SK-N-SH treated with all-trans-retinoic acid at 6 μM for 48 hours (cell line): Measurements from ENCODE around the gene SMOC2.

Experiments used
- ARNTL ChIP-seq: fragments of 450-650 bp; formaldehyde crosslinking; IDR thresholded peaks from 2 replicates; pipeline ENCODE4 v1.5.0; 2020; ENCODE audit warnings: low read depth, mild to moderate bottlenecking, moderate library complexity, borderline replicate concordance
- BACH2 ChIP-seq: fragments of 250-450 bp; sonication (Bioruptor Pico); IDR thresholded peaks from 2 replicates; pipeline ENCODE4 v1.9.0; 2021; ENCODE audit warnings: mild to moderate bottlenecking, borderline replicate concordance
- CREB5 ChIP-seq: fragments of 250-450 bp; sonication (Bioruptor Pico); IDR thresholded peaks from 2 replicates; pipeline ENCODE4 v1.5.1; 2020; ENCODE audit warnings: low read depth, mild to moderate bottlenecking, moderate library complexity
- ESRRG ChIP-seq: fragments of 250-450 bp; sonication (Bioruptor Pico); IDR thresholded peaks from 2 replicates; pipeline ENCODE4 v1.6.1; 2021; ENCODE audit warnings: mild to moderate bottlenecking
- ISL1 ChIP-seq: fragments of 250-450 bp; sonication (Bioruptor Pico); IDR thresholded peaks from 2 replicates; pipeline ENCODE4 v2.1.2; 2022; ENCODE audit warnings: mild to moderate bottlenecking, moderate library complexity
- OSR1 ChIP-seq: fragments of 250-450 bp; sonication (Bioruptor Pico); IDR thresholded peaks from 2 replicates; pipeline ENCODE4 v1.8.0; 2022; ENCODE audit warnings: moderate library complexity, mild to moderate bottlenecking, inconsistent platforms
- PATZ1 ChIP-seq: fragments of 250-450 bp; sonication (Bioruptor Pico); IDR thresholded peaks from 2 replicates; pipeline ENCODE4 v1.8.0; 2020; ENCODE audit warnings: mild to moderate bottlenecking, moderate library complexity, borderline replicate concordance
- POU6F1 ChIP-seq: fragments of 250-450 bp; sonication (Bioruptor Pico); IDR thresholded peaks from 2 replicates; pipeline ENCODE4 v1.8.0; 2021; ENCODE audit warnings: low read depth, mild to moderate bottlenecking, moderate library complexity, borderline replicate concordance
- RARB ChIP-seq: fragments of 250-450 bp; sonication (Bioruptor Pico); IDR thresholded peaks from 2 replicates; pipeline ENCODE4 v1.8.0; 2021; ENCODE audit warnings: mild to moderate bottlenecking, moderate library complexity
- SNAI2 ChIP-seq: fragments of 250-450 bp; sonication (Bioruptor Pico); IDR thresholded peaks from 2 replicates; pipeline ENCODE4 v1.5.0; 2020; ENCODE audit warnings: mild to moderate bottlenecking, moderate library complexity
- TOX ChIP-seq: fragments of 250-450 bp; sonication (Bioruptor Pico); IDR thresholded peaks from 2 replicates; pipeline ENCODE4 v1.8.0; 2021; ENCODE audit warnings: mild to moderate bottlenecking, moderate library complexity, borderline replicate concordance
- ZFP3 ChIP-seq: fragments of 250-450 bp; sonication (Bioruptor Pico); IDR thresholded peaks from 2 replicates; pipeline ENCODE4 v1.5.0; 2020; ENCODE audit warnings: mild to moderate bottlenecking, moderate library complexity
- ZNF70 ChIP-seq: fragments of 450-650 bp; formaldehyde crosslinking; IDR thresholded peaks from 2 replicates; pipeline ENCODE4 v1.5.0; 2020; ENCODE audit warnings: mild to moderate bottlenecking, moderate library complexity
- ZNF8 ChIP-seq: fragments of 450-650 bp; formaldehyde crosslinking; IDR thresholded peaks from 2 replicates; pipeline ENCODE4 v1.5.0; 2020; ENCODE audit warnings: mild to moderate bottlenecking, moderate library complexity

DNA sequence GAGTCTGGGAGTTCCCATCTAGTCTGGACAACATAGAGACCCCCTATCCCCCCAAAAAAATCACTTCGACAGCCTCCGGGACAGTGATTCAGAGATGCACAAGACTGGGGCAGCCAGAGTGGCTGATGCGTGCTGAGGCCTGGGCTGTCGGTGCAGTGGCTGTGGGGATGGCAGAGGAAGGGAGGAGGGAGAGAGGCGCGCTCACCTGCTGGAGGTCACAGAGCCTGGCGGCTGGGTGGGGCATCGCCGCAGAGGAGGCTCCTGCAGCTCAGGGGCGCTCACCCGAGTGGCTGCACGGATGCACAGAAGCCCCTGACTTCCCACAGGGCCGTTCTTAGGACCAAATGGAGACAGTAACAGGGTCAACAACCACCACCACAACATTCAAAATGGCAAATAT, 182.8 kb downstream of the SMOC2 start:
- no peak for TF ChIP-seq PATZ1 (CRISPR knock-in tag)
- no peak for TF ChIP-seq ARNTL (CRISPR knock-in tag)
- TF ChIP-seq BACH2 (CRISPR knock-in tag) = no peak
- TF ChIP-seq POU6F1 (CRISPR knock-in tag) = no peak
- no peak for TF ChIP-seq OSR1
- no peak for TF ChIP-seq ZNF8 (CRISPR knock-in tag)
- no peak for TF ChIP-seq ISL1
- no peak for TF ChIP-seq TOX (CRISPR knock-in tag)
- TF ChIP-seq ZNF70 (CRISPR knock-in tag) = no peak
- no peak for TF ChIP-seq RARB (CRISPR knock-in tag)
- no peak for TF ChIP-seq ZFP3 (CRISPR knock-in tag)
- no peak for TF ChIP-seq ESRRG
- no peak for TF ChIP-seq CREB5 (CRISPR knock-in tag)
- TF ChIP-seq SNAI2 (CRISPR knock-in tag) = no peak
